SJSA1 (cell line): ENCODE results near the gene FBXO44. TPM values are rescaled to one million over a fixed set of nuclear protein-coding genes. Genes with fewer than 3 reads are reported as not detected.

Experiments used
- DNase-seq, 2 experiments: peaks; one replicate each; pipeline ENCODE4 v3.0.0-alpha.2; 2015 to 2020; ENCODE audit warnings: low spot score in 2 of 2, low read depth in 1 of 2
- H3K27ac ChIP-seq: fragments of 250-450 bp; sonication (Bioruptor Pico); 2 replicates; pipeline ENCODE4 v1.5.1; 2020; ENCODE audit warnings: mild to moderate bottlenecking, moderate library complexity
- H3K27me3 ChIP-seq: fragments of 250-450 bp; sonication (Bioruptor Pico); replicated peaks from 2 replicates; pipeline ENCODE4 v1.5.1; 2020; ENCODE audit warnings: mild to moderate bottlenecking, moderate library complexity
- H3K36me3 ChIP-seq: fragments of 250-450 bp; sonication (Bioruptor Pico); 2 replicates; pipeline ENCODE4 v1.5.1; 2020; ENCODE audit warnings: mild to moderate bottlenecking
- H3K4me1 ChIP-seq: fragments of 250-450 bp; sonication (Bioruptor Pico); replicated peaks from 2 replicates; pipeline ENCODE4 v1.6.1; 2021; ENCODE audit warnings: mild to moderate bottlenecking
- H3K4me3 ChIP-seq: fragments of 250-450 bp; sonication (Bioruptor Pico); 2 replicates; pipeline ENCODE4 v1.5.1; 2020; ENCODE audit warnings: mild to moderate bottlenecking
- H3K9me3 ChIP-seq: fragments of 250-450 bp; sonication (Bioruptor Pico); replicated peaks from 2 replicates; pipeline ENCODE4 v1.5.1; 2020; ENCODE audit warnings: mild to moderate bottlenecking
- total RNA-seq: library from RNA; depleted of rRNA; stranded (reverse); fragments of >200 nt; shearing (Covaris generic); gene quantifications from 2 replicates; pipeline ENCODE4 v1.2.3, GENCODE V29; 2014

FBXO44 gene
- total RNA-seq, 1 experiment from 2014 or later: 3.2 TPM

DNA sequence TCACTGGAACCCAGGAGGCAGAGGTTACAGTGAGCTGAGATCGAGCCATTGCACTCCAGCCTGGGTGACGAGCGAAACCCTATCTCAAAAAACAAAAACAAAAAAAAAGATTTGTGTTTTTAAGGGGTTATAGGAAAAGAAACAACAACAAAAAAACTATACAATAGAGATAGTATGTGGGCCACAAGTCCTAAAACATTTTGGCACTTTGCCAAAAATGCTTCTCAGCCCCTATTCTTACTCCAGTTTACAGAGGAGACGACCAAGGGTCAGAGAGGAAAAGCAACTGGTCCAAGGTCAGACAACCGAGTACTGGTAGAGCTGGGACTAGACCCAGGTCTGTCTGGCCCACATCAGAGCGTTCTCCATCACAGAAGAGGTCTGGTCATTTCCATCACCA is 3.0 kb downstream of the FBXO44 start:
- DNase-seq: no peak

DNA sequence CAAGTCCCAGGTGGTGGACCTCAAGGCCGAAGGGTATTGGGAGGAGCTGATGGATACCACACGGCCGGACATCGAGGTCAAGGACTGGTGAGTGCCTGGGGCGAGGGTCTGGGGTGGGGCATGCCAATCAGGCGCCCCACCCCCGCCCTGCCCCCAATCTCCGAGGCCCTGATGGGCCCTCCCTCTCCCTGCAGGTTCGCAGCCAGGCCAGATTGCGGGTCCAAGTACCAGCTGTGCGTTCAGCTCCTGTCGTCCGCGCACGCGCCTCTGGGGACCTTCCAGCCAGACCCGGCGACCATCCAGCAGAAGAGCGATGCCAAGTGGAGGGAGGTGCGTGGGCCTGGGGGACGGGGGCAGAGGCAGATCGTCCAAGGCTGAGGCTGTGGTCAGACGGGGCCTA is 3.9 kb downstream of the FBXO44 start:
- DNase-seq: no peak
- Histone ChIP-seq H3K4me1 (no peaks in the 10 kb centered on the region), H3K36me3 (no peaks in the 10 kb centered on the region), H3K9me3 (no peaks in the 10 kb centered on the region), H3K27me3 (peaks cover 8% of the 10 kb centered on the region; the same call in 1 of the 2 replicates), H3K27ac (no peak overlapping the region), H3K4me3 (no peak overlapping the region)

More for the DNA sequence above, 3.0 kb downstream of the FBXO44 start:
- Histone ChIP-seq H3K27me3 (peaks cover 8% of the 10 kb centered on the region; the same call in 1 of the 2 replicates), H3K9me3 (no peaks in the 10 kb centered on the region), H3K27ac (no peak overlapping the region), H3K4me1 (no peaks in the 10 kb centered on the region), H3K4me3 (no peak overlapping the region), H3K36me3 (no peaks in the 10 kb centered on the region)

DNA sequence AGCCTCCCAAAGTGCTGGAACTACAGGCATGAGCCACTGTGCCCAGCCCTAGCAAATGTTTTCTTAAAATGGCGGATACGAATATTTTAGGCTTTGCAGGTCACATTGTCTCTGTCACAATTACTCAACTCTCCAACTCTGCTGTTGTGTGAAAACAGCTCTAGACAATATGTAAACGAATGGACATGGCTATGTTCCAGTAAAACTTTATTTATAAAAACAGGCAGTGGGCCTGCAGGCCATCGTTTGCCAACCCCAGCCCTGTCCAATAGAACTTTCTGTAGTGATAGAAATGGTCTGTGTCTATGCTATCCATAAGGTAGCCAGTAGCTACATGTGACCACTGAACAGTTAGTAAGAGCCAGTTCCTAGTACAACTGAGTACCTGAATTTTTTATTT is 5.1 kb downstream of the FBXO44 start:
- DNase-seq: no peak
- H3K27ac ChIP-seq: no peak overlapping the region
- H3K4me3 ChIP-seq: no peak overlapping the region
- H3K9me3 ChIP-seq: no peaks in the 10 kb centered on the region
- 0 out of 2 replicates have a peak, but pooled peaks cover 4% of the 10 kb centered on the region for H3K27me3 ChIP-seq
- peaks cover 5% of the 10 kb centered on the region for H3K4me1 ChIP-seq
- H3K36me3 ChIP-seq: no peaks in the 10 kb centered on the region

DNA sequence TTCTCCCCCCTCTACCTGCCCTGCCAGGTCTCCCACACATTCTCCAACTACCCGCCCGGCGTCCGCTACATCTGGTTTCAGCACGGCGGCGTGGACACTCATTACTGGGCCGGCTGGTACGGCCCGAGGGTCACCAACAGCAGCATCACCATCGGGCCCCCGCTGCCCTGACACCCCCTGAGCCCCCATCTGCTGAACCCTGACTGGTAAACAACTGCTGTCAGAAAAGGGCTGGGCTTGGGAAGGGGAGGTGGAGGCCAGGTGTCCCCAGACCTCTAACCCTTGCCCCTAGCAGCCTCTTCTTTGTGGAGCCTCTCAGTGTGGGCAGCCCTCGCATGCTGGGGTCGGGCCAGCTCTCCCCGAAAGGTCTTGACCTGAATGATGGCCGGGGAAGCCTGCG is 6.4 kb downstream of the FBXO44 start:
- Histone ChIP-seq H3K27me3 (0 out of 2 replicates have a peak, but pooled peaks cover 2% of the 10 kb centered on the region), H3K4me1 (peaks cover 5% of the 10 kb centered on the region), H3K9me3 (no peaks in the 10 kb centered on the region), H3K36me3 (no peaks in the 10 kb centered on the region), H3K4me3 (no peak overlapping the region), H3K27ac (no peak overlapping the region)
- no peak for DNase-seq

DNA sequence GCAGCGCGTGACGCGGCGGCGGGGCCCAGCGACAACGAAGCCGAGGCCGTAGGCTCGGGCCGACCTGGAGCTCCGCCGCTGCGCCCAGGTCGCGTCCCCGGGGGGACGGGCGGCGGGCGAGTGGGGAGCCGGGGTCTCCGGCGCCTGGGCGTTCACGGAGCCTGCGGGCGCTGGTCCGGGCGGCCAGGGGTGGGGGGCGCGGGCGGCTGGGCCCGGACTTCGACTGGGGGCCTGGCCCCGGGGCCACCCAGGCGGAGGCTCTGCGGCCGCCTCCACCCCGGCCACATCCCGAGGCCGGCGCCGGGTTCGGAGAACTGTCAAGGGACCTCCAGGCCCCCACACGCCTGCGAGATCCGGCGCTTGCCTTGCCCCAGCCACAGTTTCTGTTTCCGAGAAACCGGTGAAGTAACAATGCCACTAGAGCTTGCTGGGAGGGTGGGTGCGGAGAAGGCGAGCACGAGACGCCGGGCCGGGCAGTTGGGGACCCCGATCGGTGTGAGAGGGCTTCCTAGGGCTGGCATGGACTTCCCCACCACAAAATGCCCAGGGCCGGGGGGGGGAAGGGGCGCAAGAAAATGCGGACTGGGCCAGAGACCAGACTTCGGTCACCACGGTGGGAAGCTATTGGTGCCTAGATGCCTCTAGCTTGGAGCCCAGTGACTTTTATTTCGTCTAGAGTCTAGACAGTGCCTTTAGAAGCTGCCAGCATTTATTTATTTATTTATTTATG is 9.8 kb downstream of the FBXO44 start:
- no peaks in the 10 kb centered on the region for H3K9me3 ChIP-seq
- H3K4me3 ChIP-seq: peak overlapping the region; percentile 38
- peak in 1 of 2 experiments; percentile 26 for DNase-seq
- H3K4me1 ChIP-seq: peaks cover 5% of the 10 kb centered on the region
- H3K27me3 ChIP-seq: 0 out of 2 replicates have a peak, but pooled peaks cover 2% of the 10 kb centered on the region
- H3K27ac ChIP-seq: no peak overlapping the region
- H3K36me3 ChIP-seq: no peaks in the 10 kb centered on the region

DNA sequence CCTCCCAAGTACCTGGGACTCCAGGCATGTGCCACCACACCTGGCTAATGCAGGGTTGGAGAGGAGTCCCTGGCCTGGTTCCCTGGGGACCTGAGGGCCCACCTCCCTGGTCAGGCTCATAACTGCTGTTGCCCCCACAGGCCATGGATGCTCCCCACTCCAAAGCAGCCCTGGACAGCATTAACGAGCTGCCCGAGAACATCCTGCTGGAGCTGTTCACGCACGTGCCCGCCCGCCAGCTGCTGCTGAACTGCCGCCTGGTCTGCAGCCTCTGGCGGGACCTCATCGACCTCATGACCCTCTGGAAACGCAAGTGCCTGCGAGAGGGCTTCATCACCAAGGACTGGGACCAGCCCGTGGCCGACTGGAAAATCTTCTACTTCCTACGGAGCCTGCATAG is 13.8 kb downstream of the FBXO44 start:
- Histone ChIP-seq H3K4me1 (peaks cover 5% of the 10 kb centered on the region), H3K4me3 (no peak overlapping the region), H3K36me3 (peaks cover 10% of the 10 kb centered on the region), H3K9me3 (no peaks in the 10 kb centered on the region), H3K27me3 (0 out of 2 replicates have a peak, but pooled peaks cover 2% of the 10 kb centered on the region), H3K27ac (no peak overlapping the region)
- DNase-seq: no peak

DNA sequence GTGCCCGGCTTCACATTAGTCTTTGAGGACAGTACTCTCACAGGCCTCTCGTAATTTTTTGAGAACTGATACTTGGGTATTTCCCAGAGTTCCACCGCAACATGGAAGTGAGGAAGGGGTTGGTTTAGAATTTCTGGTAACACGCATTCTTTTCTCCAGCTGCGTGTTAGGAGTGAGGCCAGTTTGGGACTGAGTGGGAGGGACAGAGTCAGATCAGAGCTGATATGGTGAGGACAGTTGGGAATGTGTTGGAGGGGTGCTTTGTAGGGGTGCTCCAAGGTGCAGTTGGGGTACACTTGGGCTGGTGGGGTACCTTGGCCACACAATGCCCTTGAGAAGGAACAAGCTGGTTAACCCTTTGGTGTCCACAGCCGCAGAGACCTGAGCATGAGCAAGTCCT is 16.1 kb downstream of the FBXO44 start:
- Histone ChIP-seq H3K36me3 (peaks cover 29% of the 10 kb centered on the region), H3K4me3 (no peak overlapping the region), H3K27me3 (no peaks in the 10 kb centered on the region), H3K4me1 (no peaks in the 10 kb centered on the region), H3K9me3 (no peaks in the 10 kb centered on the region), H3K27ac (no peak overlapping the region)
- no peak for DNase-seq

DNA sequence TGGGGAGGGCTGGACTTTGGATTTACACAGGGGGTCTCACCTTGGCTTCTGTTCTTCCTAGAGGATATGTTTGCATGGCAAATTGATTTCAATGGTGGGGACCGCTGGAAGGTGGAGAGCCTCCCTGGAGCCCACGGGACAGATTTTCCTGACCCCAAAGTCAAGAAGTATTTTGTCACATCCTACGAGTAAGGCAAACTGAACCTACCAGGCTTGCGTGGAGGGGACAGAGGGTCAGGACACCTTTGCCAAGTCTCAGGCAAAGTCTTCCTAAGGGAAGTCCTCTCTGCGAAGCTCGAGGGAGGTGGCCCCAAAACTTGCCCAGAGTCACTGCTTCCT is 16.5 kb downstream of the FBXO44 start:
- Histone ChIP-seq H3K4me1 (no peaks in the 10 kb centered on the region), H3K4me3 (no peak overlapping the region), H3K36me3 (peaks cover 32% of the 10 kb centered on the region), H3K9me3 (no peaks in the 10 kb centered on the region), H3K27me3 (no peaks in the 10 kb centered on the region), H3K27ac (no peak overlapping the region)
- no peak for DNase-seq

DNA sequence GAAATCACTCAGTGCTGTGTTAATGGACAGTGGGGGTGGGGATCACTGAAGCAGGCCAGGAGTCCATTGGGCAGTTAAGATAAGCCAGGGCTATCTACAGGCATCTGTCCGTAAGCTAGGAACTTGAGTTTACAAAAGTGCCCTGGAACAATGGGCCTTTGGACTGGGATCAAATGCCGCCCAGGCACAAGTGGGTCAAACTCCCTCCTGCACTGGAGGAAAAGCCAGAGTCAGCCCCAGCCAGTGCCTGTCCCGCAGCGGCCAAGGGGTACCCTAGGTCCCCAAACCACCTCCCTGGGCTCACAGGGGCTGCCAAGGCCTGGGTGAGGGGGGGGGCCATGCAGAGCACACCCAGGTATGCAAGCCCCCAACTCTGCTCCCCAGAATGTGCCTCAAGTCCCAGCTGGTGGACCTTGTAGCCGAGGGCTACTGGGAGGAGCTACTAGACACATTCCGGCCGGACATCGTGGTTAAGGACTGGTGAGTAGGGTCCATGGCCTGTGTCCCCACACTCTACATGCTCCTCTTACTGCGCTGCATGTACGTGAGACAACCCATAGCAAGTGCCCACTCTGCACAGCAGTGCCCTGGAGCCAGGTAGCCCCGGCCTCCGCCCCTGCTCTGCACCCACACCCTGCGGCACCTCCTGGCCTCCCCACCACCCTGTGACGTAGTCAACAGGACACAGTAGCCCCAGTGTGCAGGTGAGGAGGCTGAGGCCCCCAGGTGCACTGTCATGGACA is 17.0 kb downstream of the FBXO44 start:
- H3K9me3 ChIP-seq: no peaks in the 10 kb centered on the region
- no peaks in the 10 kb centered on the region for H3K4me1 ChIP-seq
- peaks cover 36% of the 10 kb centered on the region for H3K36me3 ChIP-seq
- no peak overlapping the region for H3K27ac ChIP-seq
- H3K27me3 ChIP-seq: no peaks in the 10 kb centered on the region
- H3K4me3 ChIP-seq: no peak overlapping the region
- DNase-seq: no peak

DNA sequence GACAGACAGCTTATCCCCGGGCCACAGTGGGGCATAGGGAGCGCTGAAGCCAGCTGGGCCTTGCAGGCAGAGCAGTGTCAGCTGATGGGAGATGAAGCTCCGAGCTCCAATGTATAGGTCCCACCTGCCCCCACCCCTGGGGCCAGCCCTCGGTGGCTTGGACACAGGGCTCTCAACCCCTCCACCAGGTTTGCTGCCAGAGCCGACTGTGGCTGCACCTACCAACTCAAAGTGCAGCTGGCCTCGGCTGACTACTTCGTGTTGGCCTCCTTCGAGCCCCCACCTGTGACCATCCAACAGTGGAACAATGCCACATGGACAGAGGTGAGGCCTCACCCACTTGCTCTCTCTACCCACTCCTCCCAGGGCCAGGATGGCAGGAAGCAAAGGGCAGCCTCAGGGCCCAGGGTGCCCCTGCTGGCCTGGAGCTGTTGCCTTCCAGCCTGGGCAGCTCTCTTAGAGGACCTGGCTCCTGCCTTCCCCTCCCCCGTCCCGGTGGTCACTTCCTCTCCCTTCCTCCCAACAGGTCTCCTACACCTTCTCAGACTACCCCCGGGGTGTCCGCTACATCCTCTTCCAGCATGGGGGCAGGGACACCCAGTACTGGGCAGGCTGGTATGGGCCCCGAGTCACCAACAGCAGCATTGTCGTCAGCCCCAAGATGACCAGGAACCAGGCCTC is 18.6 kb downstream of the FBXO44 start:
- peaks cover 46% of the 10 kb centered on the region for H3K36me3 ChIP-seq
- no peak for DNase-seq

DNA sequence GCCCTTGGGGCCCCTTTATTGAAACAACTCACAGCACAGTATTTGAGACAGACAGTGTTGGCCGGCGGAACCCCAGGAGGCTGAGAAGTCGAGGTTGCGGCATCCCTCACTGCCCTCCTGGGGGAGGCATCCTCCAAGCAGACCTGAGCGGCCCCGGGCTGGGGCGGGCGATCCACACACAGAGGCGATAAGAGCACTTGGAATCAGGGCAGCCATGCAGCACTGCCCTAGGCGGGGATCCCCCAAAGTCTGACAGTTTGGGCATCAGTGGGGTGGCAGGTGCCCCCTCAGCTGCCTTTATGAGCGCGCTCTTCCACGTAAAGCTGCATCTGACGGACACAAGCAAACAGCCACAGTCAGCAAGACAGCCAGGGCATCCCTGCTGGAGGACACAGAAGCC is 19.8 kb downstream of the FBXO44 start:
- H3K9me3 ChIP-seq: no peaks in the 10 kb centered on the region

More for the DNA sequence above, 18.6 kb downstream of the FBXO44 start:
- H3K27me3 ChIP-seq: no peaks in the 10 kb centered on the region
- H3K9me3 ChIP-seq: no peaks in the 10 kb centered on the region
- no peak overlapping the region for H3K27ac ChIP-seq
- H3K4me1 ChIP-seq: no peaks in the 10 kb centered on the region
- H3K4me3 ChIP-seq: no peak overlapping the region

DNA sequence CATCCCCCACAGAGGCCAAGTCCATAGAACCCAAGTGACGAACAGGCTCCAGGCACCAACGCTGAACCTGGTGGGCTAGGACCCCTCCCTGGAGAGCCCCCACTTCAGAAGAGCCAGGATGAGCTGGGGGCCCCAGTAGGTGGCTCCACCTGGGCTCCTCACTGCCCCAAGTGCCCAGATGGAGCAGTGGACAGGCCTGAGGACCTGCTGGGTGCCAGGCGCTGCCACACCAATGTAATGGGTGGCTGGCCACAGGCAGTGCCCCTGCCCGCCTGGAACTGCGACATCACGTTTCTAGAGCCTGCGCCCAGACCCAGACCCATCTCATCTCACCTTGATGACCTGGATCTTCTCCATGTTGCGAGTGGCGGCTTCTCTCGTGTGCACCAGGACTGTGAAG is 20.6 kb downstream of the FBXO44 start:
- Histone ChIP-seq H3K4me1 (peaks cover 4% of the 10 kb centered on the region; the same call in 1 of the 2 replicates), H3K4me3 (no peak overlapping the region), H3K27ac (no peak overlapping the region), H3K27me3 (no peaks in the 10 kb centered on the region), H3K36me3 (peaks cover 53% of the 10 kb centered on the region), H3K9me3 (no peaks in the 10 kb centered on the region)
- DNase-seq: no peak

More for the DNA sequence above, 19.8 kb downstream of the FBXO44 start:
- DNase-seq: no peak
- H3K27me3 ChIP-seq: no peaks in the 10 kb centered on the region
- no peak overlapping the region for H3K4me3 ChIP-seq
- H3K36me3 ChIP-seq: peaks cover 53% of the 10 kb centered on the region
- H3K4me1 ChIP-seq: no peaks in the 10 kb centered on the region
- no peak overlapping the region for H3K27ac ChIP-seq

DNA sequence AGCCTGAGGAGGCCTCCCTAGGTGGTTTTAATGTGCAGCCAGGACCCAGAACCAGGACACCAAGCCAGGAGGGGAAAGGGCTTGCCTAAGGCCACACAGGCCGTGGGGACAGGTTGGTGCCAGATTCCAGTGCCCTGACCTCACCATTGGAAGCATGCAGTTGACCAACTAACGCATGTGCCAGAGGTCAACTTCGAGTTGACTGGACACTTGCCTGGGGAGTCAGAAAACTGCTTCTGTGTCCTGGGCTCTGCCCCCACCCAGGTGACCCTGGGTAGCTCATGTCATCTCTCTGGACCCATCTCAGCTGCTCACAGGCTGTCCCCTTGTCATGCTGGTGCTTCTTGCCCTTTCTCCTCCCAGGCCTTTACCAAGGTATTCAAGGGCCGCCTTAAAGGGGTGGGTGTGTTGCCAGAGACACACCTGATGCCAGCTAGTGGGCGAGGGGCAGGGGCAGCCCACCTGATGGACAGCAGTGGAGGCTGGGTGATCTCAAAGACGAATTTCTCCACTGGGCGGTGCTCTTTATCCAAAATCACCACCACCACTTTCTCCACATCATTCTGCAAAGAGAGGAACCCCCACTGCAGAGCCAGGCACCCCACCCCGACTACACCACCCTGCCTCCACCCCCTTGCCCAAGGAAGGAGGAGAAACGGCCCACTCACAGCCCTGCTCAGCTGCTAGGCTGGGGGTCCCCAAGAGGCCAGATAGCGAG is 21.9 kb downstream of the FBXO44 start:
- H3K4me1 ChIP-seq: peaks cover 5% of the 10 kb centered on the region; the same call in 1 of the 2 replicates

More for the DNA sequence above, 21.9 kb downstream of the FBXO44 start:
- DNase-seq: no peak
- Histone ChIP-seq H3K27ac (no peak overlapping the region), H3K27me3 (no peaks in the 10 kb centered on the region), H3K9me3 (no peaks in the 10 kb centered on the region), H3K36me3 (peaks cover 53% of the 10 kb centered on the region), H3K4me3 (no peak overlapping the region)
